ENCODE data around the gene FAM170B. TPM values are rescaled to one million over a fixed set of nuclear protein-coding genes. Genes with fewer than 3 reads are reported as not detected.

FAM170B gene
- total RNA-seq, 4 donors from 2014 or later, result not detected

DNA sequence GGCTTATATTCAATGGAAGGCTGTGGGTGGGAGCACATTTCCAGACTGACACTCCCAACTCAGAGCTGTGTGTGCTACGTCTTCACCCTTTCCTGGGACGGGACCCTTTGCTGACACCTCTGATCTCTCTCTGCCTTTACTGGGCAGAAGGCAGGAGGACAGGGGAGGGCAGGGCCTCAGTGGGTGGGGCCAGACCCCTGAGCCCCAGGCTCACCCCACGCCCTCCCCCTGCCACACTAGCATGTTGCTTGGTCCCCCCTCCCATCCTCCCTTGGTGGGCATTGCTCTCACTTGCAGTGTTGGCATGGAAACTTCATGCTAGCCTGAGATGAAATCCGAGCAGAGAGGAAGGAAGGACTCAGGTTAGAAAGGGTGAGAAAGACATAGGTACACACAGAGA lies 36.0 kb upstream of the FAM170B start:
- intact Hi-C loops (cut with DNase I), result loop anchor here (10.0 kb wide), 1 partner anchor 185 kb away; no protein-coding TSS in a partner anchor
- Histone ChIP-seq H3K27ac (replicated peaks in 1 of 4) (no peak overlapping the region), H3K36me3 (peaks cover 0 to 11% (median 5%) of the 10 kb centered on the region in 4 donors), H3K9me3 (no peaks in the 10 kb centered on the region), H3K4me1 (peaks cover 0 to 15% (median 12%) of the 10 kb centered on the region in 4 donors), H3K27me3 (no peaks in the 10 kb centered on the region), H3K4me3 (no peak overlapping the region)
- 75% methylated on average over 4 of the region's 4 CpGs for WGBS
- no peak for DNase-seq (ENCODE audit: extremely low spot score)
- no peak for TF ChIP-seq POLR2A (IDR thresholded peaks at IDR 0.05; ENCODE audit: low read depth)
- no peak for TF ChIP-seq CTCF (IDR thresholded peaks at IDR 0.05)
- TF ChIP-seq POLR2AphosphoS5 (IDR thresholded peaks at IDR 0.05), result no peak
- no peak for TF ChIP-seq EP300 (IDR thresholded peaks at IDR 0.05)

DNA sequence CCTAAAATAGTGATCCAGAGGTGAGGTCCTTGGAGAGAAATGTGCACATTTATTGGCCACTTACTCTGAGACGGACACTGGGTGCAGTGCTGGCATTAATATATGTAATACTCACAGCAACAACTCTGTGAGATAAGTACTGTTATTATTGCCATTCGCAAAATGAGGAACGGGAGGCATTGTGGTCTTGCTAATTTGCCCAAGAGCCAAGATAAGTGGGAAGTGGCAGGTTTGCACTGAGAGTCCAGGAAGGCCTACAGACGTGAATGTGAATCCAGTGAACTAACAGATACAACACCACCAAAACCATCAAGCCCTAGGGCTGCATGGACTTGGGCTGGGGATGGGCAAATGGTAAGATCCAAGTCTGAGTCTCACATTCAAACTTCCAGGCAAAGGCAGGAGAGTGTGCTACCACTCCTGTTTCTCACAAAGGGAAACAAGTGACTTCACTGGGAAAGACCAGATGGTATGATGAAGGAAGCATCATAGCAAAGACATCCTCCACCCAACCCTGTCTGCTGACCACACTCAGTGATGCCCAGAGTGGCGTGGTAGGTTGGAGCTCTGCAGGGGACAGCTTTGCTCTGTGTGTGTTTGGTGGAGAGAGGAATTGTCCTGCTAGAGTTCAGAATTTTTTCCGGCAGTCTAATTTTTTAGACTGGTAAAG lies 35.1 kb upstream of the FAM170B start:
- Histone ChIP-seq H3K27ac (replicated peaks in 1 of 4) (no peak overlapping the region), H3K9me3 (no peaks in the 10 kb centered on the region), H3K27me3 (no peaks in the 10 kb centered on the region), H3K4me1 (peaks cover 0 to 15% (median 11%) of the 10 kb centered on the region in 4 donors), H3K4me3 (no peak overlapping the region), H3K36me3 (peaks cover 0 to 13% (median 5%) of the 10 kb centered on the region in 4 donors)
- no peak for DNase-seq (ENCODE audit: extremely low spot score)
- WGBS, result 86% methylated on average over 6 of the region's 6 CpGs
- no peak for TF ChIP-seq EP300 (IDR thresholded peaks at IDR 0.05)
- intact Hi-C loops (cut with DNase I), result loop anchor here (10.0 kb wide), 1 partner anchor 184 kb away; no protein-coding TSS in a partner anchor

- Histone ChIP-seq H3K36me3 (peaks cover 0 to 13% (median 5%) of the 10 kb centered on the region in 4 donors), H3K4me3 (no peak overlapping the region), H3K4me1 (peaks cover 0 to 15% (median 11%) of the 10 kb centered on the region in 4 donors), H3K27me3 (no peaks in the 10 kb centered on the region), H3K9me3 (no peaks in the 10 kb centered on the region), H3K27ac (replicated peaks in 1 of 4) (no peak overlapping the region)
- intact Hi-C loops (cut with DNase I), result loop anchor here (10.0 kb wide), 1 partner anchor 183 kb away; no protein-coding TSS in a partner anchor
- TF ChIP-seq POLR2A (IDR thresholded peaks at IDR 0.05; ENCODE audit: low read depth) (no peak), POLR2AphosphoS5 (IDR thresholded peaks at IDR 0.05) (no peak), EP300 (IDR thresholded peaks at IDR 0.05) (no peak), CTCF (IDR thresholded peaks at IDR 0.05) (no peak)
- 93% methylated on average over 4 of the region's 4 CpGs for WGBS
- no peak for DNase-seq (ENCODE audit: extremely low spot score)
Measured at GRCh38 chr10:49168171-49168540, 34.3 kb upstream of the FAM170B start.

DNA sequence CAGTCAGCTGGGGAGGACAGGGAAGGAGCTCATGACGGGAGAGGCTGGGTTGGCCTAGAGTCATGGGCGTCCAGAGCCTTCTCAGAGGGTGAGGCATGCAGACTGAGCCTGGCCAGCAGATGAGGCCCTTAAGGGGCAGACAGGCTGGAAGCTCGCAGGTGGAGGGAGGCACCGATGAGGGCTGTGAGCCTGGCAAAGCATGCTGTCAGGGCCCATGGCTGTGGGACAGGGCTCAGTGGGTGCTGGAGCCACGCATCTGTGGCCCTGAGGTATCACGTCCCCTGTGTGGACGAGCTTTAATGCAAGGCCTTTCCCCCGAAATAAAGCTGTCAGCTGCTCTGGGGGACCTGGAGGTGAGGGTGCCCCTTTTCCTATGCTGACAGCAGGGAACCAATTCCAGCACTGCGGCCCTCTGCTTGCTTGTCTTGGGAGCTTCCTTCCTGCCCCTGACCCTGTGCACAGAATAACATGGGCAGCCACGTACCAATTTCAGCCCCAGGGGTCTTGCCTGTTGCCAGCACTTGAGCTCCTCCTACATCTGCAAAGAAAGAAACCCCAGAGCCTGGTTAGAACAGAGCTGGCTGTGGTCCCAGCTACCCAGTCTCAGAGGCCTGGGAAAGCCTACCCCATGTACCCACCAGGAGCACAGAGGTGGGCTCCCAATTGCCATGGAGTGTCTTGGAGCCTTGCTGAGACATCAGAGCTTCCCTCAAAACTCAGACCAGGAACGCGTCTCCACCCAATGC lies 33.8 kb upstream of the FAM170B start:
- TF ChIP-seq POLR2A (IDR thresholded peaks at IDR 0.05; ENCODE audit: low read depth) (no peak), CTCF (IDR thresholded peaks at IDR 0.05) (no peak), POLR2AphosphoS5 (IDR thresholded peaks at IDR 0.05) (no peak), EP300 (IDR thresholded peaks at IDR 0.05) (no peak)
- no peak for DNase-seq (ENCODE audit: extremely low spot score)
- Histone ChIP-seq H3K36me3 (peaks cover 0 to 15% (median 5%) of the 10 kb centered on the region in 4 donors), H3K4me1 (peaks cover 0 to 15% (median 11%) of the 10 kb centered on the region in 4 donors), H3K27ac (replicated peaks in 1 of 4) (no peak overlapping the region), H3K4me3 (no peak overlapping the region), H3K27me3 (no peaks in the 10 kb centered on the region), H3K9me3 (no peaks in the 10 kb centered on the region)
- no CpG with 5 or more reads among the region's 12 CpGs for WGBS
- intact Hi-C loops (cut with DNase I), result loop anchor here (10.0 kb wide), 1 partner anchor 183 kb away; no protein-coding TSS in a partner anchor

Data from esophagus muscularis mucosa (tissue), 4 donors.